ENCODE data around the gene ALDOA. TPM values are rescaled to one million over a fixed set of nuclear protein-coding genes. Genes with fewer than 3 reads are reported as not detected.

Gene ALDOA
- total RNA-seq, 1 donor from 2014 or later, result 611 TPM

GRCh38 chr16:30063893-30064728, 1.4 kb upstream of the ALDOA start:
- ATAC-seq (ENCODE audit: low read depth) (peak; percentile 35), DNase-seq (peak; percentile 56)
- Mint-ChIP-seq H3K9me3 (no peaks in the 10 kb centered on the region), H3K27me3 (no peaks in the 10 kb centered on the region), H3K4me1 (peaks cover 32% of the 10 kb centered on the region), H3K27ac (peak overlapping the region; percentile 99), H3K4me3 (peak overlapping the region; percentile 99), H3K36me3 (ENCODE audit: low read depth) (peaks cover 27% of the 10 kb centered on the region)
- ChIA-PET CTCF (interaction anchor here (0.9 to 2.9 kb wide), 5 partner anchors 11 to 33 kb away, joined by 3 to 24 read pairs (median 6); partner anchors contain the start of genes TBX6 and TLCD3B), POLR2A (interaction anchor here (0.6 to 4.8 kb wide), 16 partner anchors 9 to 893 kb away, joined by 3 to 116 read pairs (median 8); partner anchors contain the start of genes CORO1A, DCTPP1, PAGR1 and PPP4C)
- intact Hi-C loops (cut with micrococcal nuclease), result loop anchor here (10.0 kb wide), 2 partner anchors 341 to 591 kb away; partner anchors contain the start of genes FBRS, PRR14 and ZNF771
- TF ChIP-seq CTCF (IDR thresholded peaks at IDR 0.05), result no peak

- Mint-ChIP-seq H3K4me3 (peak overlapping the region; percentile 99), H3K27me3 (no peaks in the 10 kb centered on the region), H3K4me1 (peaks cover 35% of the 10 kb centered on the region), H3K36me3 (ENCODE audit: low read depth) (peaks cover 33% of the 10 kb centered on the region), H3K9me3 (no peaks in the 10 kb centered on the region), H3K27ac (peak overlapping the region; percentile 99)
- ChIA-PET CTCF (interaction anchor here (2.2 to 2.9 kb wide), 2 partner anchors 28 to 33 kb away, joined by 8 to 24 read pairs; partner anchors contain the start of genes TBX6 and TLCD3B), POLR2A (interaction anchor here (0.6 to 4.8 kb wide), 26 partner anchors 10 to 810 kb away, joined by 4 to 116 read pairs (median 7); partner anchors contain the start of genes CORO1A, DCTPP1, FBRS and HIRIP3)
- DNase-seq, result no peak
- no peak for ATAC-seq (ENCODE audit: low read depth)
- intact Hi-C loops (cut with micrococcal nuclease), result loop anchor here (1.0 to 10.0 kb wide), 8 partner anchors 11 to 590 kb away; partner anchors contain the start of genes FBRS, INO80E, MAPK3 and PPP4C
- TF ChIP-seq CTCF (IDR thresholded peaks at IDR 0.05), result no peak
Observed at GRCh38 chr16:30064729-30065101, 845 bp upstream of the ALDOA start.

- POLR2A ChIA-PET, result interaction anchor here (0.6 to 4.8 kb wide), 36 partner anchors 9 to 1243 kb away, joined by 3 to 116 read pairs (median 6); partner anchors contain the start of genes ATXN2L, CORO1A, FBRS and HIRIP3
- ATAC-seq (ENCODE audit: low read depth), result no peak
Observed at GRCh38 chr16:30065943-30066760, 592 bp downstream of the ALDOA start.

More at GRCh38 chr16:30065943-30066760, 592 bp downstream of the ALDOA start:
- Mint-ChIP-seq H3K27me3 (no peaks in the 10 kb centered on the region), H3K4me3 (peak overlapping the region; percentile 99), H3K9me3 (no peaks in the 10 kb centered on the region), H3K27ac (peak overlapping the region; percentile 99), H3K4me1 (peaks cover 35% of the 10 kb centered on the region), H3K36me3 (ENCODE audit: low read depth) (peaks cover 46% of the 10 kb centered on the region)
- intact Hi-C loops (cut with micrococcal nuclease), result loop anchor here (1.0 to 10.0 kb wide), 8 partner anchors 9 to 589 kb away; partner anchors contain the start of genes FBRS, INO80E, MAPK3 and PPP4C
- CTCF ChIA-PET, result interaction anchor here (2.2 to 2.9 kb wide), 2 partner anchors 26 to 35 kb away, joined by 8 to 24 read pairs; partner anchors contain the start of genes TBX6 and TLCD3B
- no peak for TF ChIP-seq CTCF (IDR thresholded peaks at IDR 0.05)
- no peak for DNase-seq

All from activated B cell treated with CpG ODN at 0.5 μM for 24 hours (primary cell).